WTC11 (cell line): ENCODE data around the gene TAS1R1. TPM values are rescaled to one million over a fixed set of nuclear protein-coding genes. Genes with fewer than 3 reads are reported as not detected.

Experiments used
- ARID4B ChIP-seq: sonication (generic); formaldehyde crosslinking; IDR thresholded peaks from 2 replicates; pipeline ENCODE4 v1.8.0; 2023; ENCODE audit warnings: missing genetic modification reagents, mild to moderate bottlenecking, borderline replicate concordance
- E2F5 ChIP-seq: sonication (generic); formaldehyde crosslinking; IDR thresholded peaks from 2 replicates; pipeline ENCODE4 v1.8.1; 2022; ENCODE audit warnings: mild to moderate bottlenecking, moderate library complexity, missing genetic modification reagents
- FOXK1 ChIP-seq: sonication (generic); formaldehyde crosslinking; IDR thresholded peaks from 2 replicates; pipeline ENCODE4 v1.8.0; 2022; ENCODE audit warnings: mild to moderate bottlenecking, moderate library complexity, missing genetic modification reagents
- FOXP1 ChIP-seq: sonication (generic); formaldehyde crosslinking; IDR thresholded peaks from 2 replicates; pipeline ENCODE4 v1.8.0; 2022; ENCODE audit warnings: missing genetic modification reagents, mild to moderate bottlenecking, moderate library complexity, borderline replicate concordance
- GABPB1 ChIP-seq: sonication (generic); formaldehyde crosslinking; IDR thresholded peaks from 2 replicates; pipeline ENCODE4 v1.8.1; 2023; ENCODE audit warnings: mild to moderate bottlenecking, missing genetic modification reagents
- GRHL2 ChIP-seq: fragments of 250-450 bp; sonication (Bioruptor Pico); IDR thresholded peaks from 2 replicates; pipeline ENCODE4 v1.8.0; 2022; ENCODE audit warnings: mild to moderate bottlenecking, moderate library complexity; ENCODE audit not compliant: insufficient replicate concordance, severe bottlenecking
- GTF2I ChIP-seq: fragments of 250-450 bp; sonication (Bioruptor Pico); conservative IDR thresholded peaks from 2 replicates; pipeline ENCODE4 v1.4.0; 2021; ENCODE audit warnings: mild to moderate bottlenecking
- HMGXB4 ChIP-seq: sonication (generic); formaldehyde crosslinking; IDR thresholded peaks from 2 replicates; pipeline ENCODE4 v1.8.1; 2023; ENCODE audit warnings: mild to moderate bottlenecking, moderate library complexity, missing genetic modification reagents
- JUN ChIP-seq: sonication (generic); formaldehyde crosslinking; IDR thresholded peaks from 2 replicates; pipeline ENCODE4 v1.8.0; 2023; ENCODE audit warnings: mild to moderate bottlenecking, missing genetic modification reagents
- MXD4 ChIP-seq: fragments of 250-450 bp; sonication (Bioruptor Pico); IDR thresholded peaks from 2 replicates; pipeline ENCODE4 v1.8.0; 2021; ENCODE audit warnings: mild to moderate bottlenecking, moderate library complexity, borderline replicate concordance
- OVOL2 ChIP-seq: fragments of 250-450 bp; sonication (Bioruptor Pico); IDR thresholded peaks from 2 replicates; pipeline ENCODE4 v1.9.0; 2021; ENCODE audit warnings: mild to moderate bottlenecking, borderline replicate concordance
- PRRX2 ChIP-seq: fragments of 250-450 bp; sonication (Bioruptor Pico); IDR thresholded peaks from 2 replicates; pipeline ENCODE4 v1.8.0; 2021; ENCODE audit warnings: mild to moderate bottlenecking
- TEAD1 ChIP-seq: sonication (generic); formaldehyde crosslinking; IDR thresholded peaks from 2 replicates; pipeline ENCODE4 v1.8.0; 2022; ENCODE audit warnings: mild to moderate bottlenecking, missing genetic modification reagents
- ZBTB43 ChIP-seq: sonication (generic); formaldehyde crosslinking; IDR thresholded peaks from 2 replicates; pipeline ENCODE4 v1.8.1; 2023; ENCODE audit warnings: mild to moderate bottlenecking, missing genetic modification reagents
- ZNF219 ChIP-seq: sonication (generic); formaldehyde crosslinking; IDR thresholded peaks from 2 replicates; pipeline ENCODE4 v1.8.0; 2023; ENCODE audit warnings: missing genetic modification reagents, mild to moderate bottlenecking, borderline replicate concordance
- ZNF263 ChIP-seq: sonication (generic); formaldehyde crosslinking; IDR thresholded peaks from 2 replicates; pipeline ENCODE4 v1.8.1; 2022; ENCODE audit warnings: low read depth, mild to moderate bottlenecking, moderate library complexity, missing genetic modification reagents
- ZNF317 ChIP-seq: sonication (generic); formaldehyde crosslinking; IDR thresholded peaks from 2 replicates; pipeline ENCODE4 v1.8.1; 2023; ENCODE audit warnings: low read depth, mild to moderate bottlenecking, moderate library complexity, missing genetic modification reagents, borderline replicate concordance
- ZNF416 ChIP-seq: fragments of 250-450 bp; sonication (Bioruptor Pico); IDR thresholded peaks from 2 replicates; pipeline ENCODE4 v1.9.0; 2021; ENCODE audit warnings: mild to moderate bottlenecking, inconsistent platforms
- total RNA-seq: library from RNA; stranded (reverse); gene quantifications from 3 replicates; pipeline ENCODE4 v1.2.3, GENCODE V29; 2021
- TF ChIP-seq, protein P1 (sequence below): fragments of 200-600 bp; IDR thresholded peaks from 2 replicates; pipeline ENCODE4 v1.8.0; 2022; ENCODE audit warnings: antibody characterized with exemption
- TF ChIP-seq, protein P2 (sequence below): fragments of 250-450 bp; sonication (Bioruptor Pico); conservative IDR thresholded peaks from 2 replicates; pipeline ENCODE4 v1.9.0; 2021; ENCODE audit warnings: mild to moderate bottlenecking

Gene TAS1R1
- total RNA-seq, 1 experiment from 2014 or later, result 0.11 TPM

DNA sequence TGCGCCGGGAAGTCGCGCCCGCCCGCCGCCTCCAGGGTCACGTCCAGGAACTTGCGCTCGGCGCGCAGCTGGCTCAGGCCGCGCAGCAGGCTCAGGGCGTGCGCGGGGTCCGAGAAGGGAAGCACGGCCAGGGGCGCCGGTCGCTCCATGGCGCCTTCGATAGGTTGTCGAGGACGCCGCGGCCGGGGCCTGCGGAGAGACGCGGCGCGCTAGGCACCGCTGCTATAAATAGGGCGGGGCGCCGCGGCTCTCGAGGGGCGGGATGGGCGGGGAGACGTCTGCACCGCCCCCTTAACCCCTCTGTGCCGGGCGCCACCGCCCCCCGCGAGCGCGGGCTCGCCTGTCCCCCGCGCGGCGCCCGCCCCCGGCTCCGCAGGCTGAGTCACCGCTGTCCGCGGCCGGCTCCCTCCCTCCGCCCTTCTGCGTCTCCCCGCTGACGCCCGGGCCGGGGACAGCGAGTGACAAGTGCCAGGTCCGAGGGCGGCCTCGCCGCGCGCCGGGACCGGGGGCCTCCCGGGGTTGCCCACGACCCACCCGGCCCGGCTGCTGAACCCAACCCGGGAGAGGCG is 47.6 kb downstream of the TAS1R1 start, which contains the start of gene KLHL21 (continued):
- TF ChIP-seq ZNF219 (CRISPR knock-in tag) (0 out of 2 replicates have a peak, but pooled peaks have one; percentile 45), MXD4 (CRISPR knock-in tag) (no peak), FOXK1 (CRISPR knock-in tag) (no peak), PRRX2 (CRISPR knock-in tag) (no peak), ZNF416 (CRISPR knock-in tag) (no peak), E2F5 (CRISPR knock-in tag) (0 out of 2 replicates have a peak, but pooled peaks have one; percentile 21), GABPB1 (CRISPR knock-in tag) (no peak), HMGXB4 (CRISPR knock-in tag) (peak; percentile 72; the same call in 1 of the 2 replicates), ZNF317 (CRISPR knock-in tag) (no peak), FOXP1 (no peak), ZNF263 (CRISPR knock-in tag) (no peak), TEAD1 (peak; percentile 43), ARID4B (CRISPR knock-in tag) (peak; percentile 19; the same call in 1 of the 2 replicates), GRHL2 (CRISPR knock-in tag) (no peak), OVOL2 (CRISPR knock-in tag) (no peak), GTF2I (CRISPR knock-in tag) (no peak), JUN (CRISPR knock-in tag) (0 out of 2 replicates have a peak, but pooled peaks have one; percentile 33), ZBTB43 (CRISPR knock-in tag) (0 out of 2 replicates have a peak, but pooled peaks have one; percentile 20)
- TF ChIP-seq, protein P1, sequence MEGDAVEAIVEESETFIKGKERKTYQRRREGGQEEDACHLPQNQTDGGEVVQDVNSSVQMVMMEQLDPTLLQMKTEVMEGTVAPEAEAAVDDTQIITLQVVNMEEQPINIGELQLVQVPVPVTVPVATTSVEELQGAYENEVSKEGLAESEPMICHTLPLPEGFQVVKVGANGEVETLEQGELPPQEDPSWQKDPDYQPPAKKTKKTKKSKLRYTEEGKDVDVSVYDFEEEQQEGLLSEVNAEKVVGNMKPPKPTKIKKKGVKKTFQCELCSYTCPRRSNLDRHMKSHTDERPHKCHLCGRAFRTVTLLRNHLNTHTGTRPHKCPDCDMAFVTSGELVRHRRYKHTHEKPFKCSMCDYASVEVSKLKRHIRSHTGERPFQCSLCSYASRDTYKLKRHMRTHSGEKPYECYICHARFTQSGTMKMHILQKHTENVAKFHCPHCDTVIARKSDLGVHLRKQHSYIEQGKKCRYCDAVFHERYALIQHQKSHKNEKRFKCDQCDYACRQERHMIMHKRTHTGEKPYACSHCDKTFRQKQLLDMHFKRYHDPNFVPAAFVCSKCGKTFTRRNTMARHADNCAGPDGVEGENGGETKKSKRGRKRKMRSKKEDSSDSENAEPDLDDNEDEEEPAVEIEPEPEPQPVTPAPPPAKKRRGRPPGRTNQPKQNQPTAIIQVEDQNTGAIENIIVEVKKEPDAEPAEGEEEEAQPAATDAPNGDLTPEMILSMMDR, result no peak
- TF ChIP-seq, protein P2, sequence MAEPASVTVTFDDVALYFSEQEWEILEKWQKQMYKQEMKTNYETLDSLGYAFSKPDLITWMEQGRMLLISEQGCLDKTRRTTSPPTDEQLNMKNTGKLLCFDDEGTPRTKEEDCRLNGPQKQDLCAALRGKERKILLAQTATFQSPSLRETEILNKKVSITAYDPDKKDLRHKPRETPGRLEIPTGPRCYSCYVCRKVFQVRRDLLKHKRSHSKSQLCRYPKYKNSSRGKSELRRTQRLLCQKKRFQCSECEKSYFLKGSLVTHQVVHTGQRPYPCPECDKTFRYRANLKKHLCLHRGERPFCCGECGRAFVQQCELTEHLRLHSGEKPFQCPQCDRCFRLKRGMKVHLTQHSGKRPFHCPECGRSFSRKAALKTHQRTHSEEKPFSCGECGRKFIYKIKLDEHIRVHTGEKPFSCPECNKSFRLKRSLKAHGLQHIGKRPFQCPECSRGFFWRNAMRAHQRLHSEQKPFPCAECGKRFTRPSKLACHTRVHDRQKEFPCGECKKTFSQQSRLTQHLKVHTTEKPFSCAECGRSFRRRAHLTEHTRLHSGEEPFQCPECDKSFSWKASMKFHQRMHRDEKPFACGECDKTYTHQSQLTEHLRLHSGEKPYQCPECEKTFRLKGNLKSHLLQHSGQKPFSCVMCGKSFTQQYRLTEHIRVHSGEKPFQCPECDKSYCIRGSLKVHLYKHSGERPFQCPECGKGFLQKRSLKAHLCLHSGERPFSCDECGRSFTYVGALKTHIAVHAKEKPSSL, result no peak
- TF ChIP-seq, all 79 proteins: peak for 11
